ENCODE measurements around the gene BSCL2. TPM values are rescaled to one million over a fixed set of nuclear protein-coding genes. Genes with fewer than 3 reads are reported as not detected.

BSCL2 gene
- total and polyA plus RNA-seq, 2 of the 13 experiments (the other 11 are each of a cell fraction or from before 2014, with no cell fraction given): 19.5 to 21.1 TPM

GRCh38 chr11:62727165-62727871 lies 20.1 kb upstream of the BSCL2 start, which contains the start of gene HNRNPUL2 (continued):
- no peak; a peak in 1 of 4 replicates for TF ChIP-seq REST (IDR thresholded peaks at IDR 0.05; ENCODE audit: borderline replicate concordance in 1 of 2, low read depth in 1 of 2, low read length in 2 of 2)
- peak; percentile 89; the same call in 1 of the 2 replicates for TF ChIP-seq KAT7 (CRISPR knock-in tag; IDR thresholded peaks at IDR 0.05; ENCODE audit: borderline replicate concordance)
- TF ChIP-seq ZNF543 (CRISPR knock-in tag; IDR thresholded peaks at IDR 0.05): peak; percentile 85; the same call in 1 of the 2 replicates
- TF ChIP-seq KDM3A (CRISPR knock-in tag; IDR thresholded peaks at IDR 0.05; ENCODE audit: low read depth): 0 out of 2 replicates have a peak, but pooled peaks have one; percentile 53
- peak; percentile 75 for TF ChIP-seq CBX1 (IDR thresholded peaks at IDR 0.05; ENCODE audit: low read depth)
- TF ChIP-seq POLR2G (IDR thresholded peaks at IDR 0.05; ENCODE audit: low read depth, low read length): peak; percentile 94
- TF ChIP-seq MED8 (CRISPR knock-in tag; IDR thresholded peaks at IDR 0.05; ENCODE audit: insufficient replicate concordance): no peak
- peak; percentile 73 for TF ChIP-seq HIVEP1 (CRISPR knock-in tag; IDR thresholded peaks at IDR 0.05)
- peak; percentile 37; the same call in 1 of the 2 replicates for TF ChIP-seq ZBTB1 (CRISPR knock-in tag; IDR thresholded peaks at IDR 0.05; ENCODE audit: borderline replicate concordance)
- TF ChIP-seq KDM5A (IDR thresholded peaks at IDR 0.05; ENCODE audit: borderline replicate concordance, low read length): no peak; the same call in 1 of the 2 replicates
- TF ChIP-seq ISX (CRISPR knock-in tag; conservative IDR thresholded peaks at IDR 0.05): peak; percentile 95
- peak; percentile 93 for TF ChIP-seq ZNF782 (CRISPR knock-in tag; IDR thresholded peaks at IDR 0.05; ENCODE audit: borderline replicate concordance)
- no peak for TF ChIP-seq SRSF9 (IDR thresholded peaks at IDR 0.05; ENCODE audit: borderline replicate concordance, insufficient read depth, low read depth, low read length, poor library complexity, severe bottlenecking)
- no peak for TF ChIP-seq HHEX (CRISPR knock-in tag; IDR thresholded peaks at IDR 0.05)
- TF ChIP-seq TGIF2 (CRISPR knock-in tag; IDR thresholded peaks at IDR 0.05): no peak; the same call in 1 of the 2 replicates
- 0 out of 2 replicates have a peak, but pooled peaks have one; percentile 60 for TF ChIP-seq NFATC3 (CRISPR knock-in tag; IDR thresholded peaks at IDR 0.05)
- TF ChIP-seq MTF2 (CRISPR knock-in tag; IDR thresholded peaks at IDR 0.05; ENCODE audit: borderline replicate concordance): no peak
- no peak for TF ChIP-seq RARG (CRISPR knock-in tag; IDR thresholded peaks at IDR 0.05; ENCODE audit: low read depth)
- peak; percentile 78; the same call in 1 of the 2 replicates for TF ChIP-seq ZBTB44 (CRISPR knock-in tag; IDR thresholded peaks at IDR 0.05)
- peak; percentile 98 for TF ChIP-seq ZBTB25 (CRISPR knock-in tag; IDR thresholded peaks at IDR 0.05)
- peak; percentile 95; the same call in 1 of the 2 replicates for TF ChIP-seq ATF7-NPFF (CRISPR knock-in tag; IDR thresholded peaks at IDR 0.05; ENCODE audit: low read depth)
- no peak for TF ChIP-seq MZF1 (CRISPR knock-in tag; IDR thresholded peaks at IDR 0.05; ENCODE audit: borderline replicate concordance)
- TF ChIP-seq ESRRA (CRISPR knock-in tag; IDR thresholded peaks at IDR 0.05; ENCODE audit: low read depth): no peak
- peak; percentile 93 for TF ChIP-seq ERF (CRISPR knock-in tag; IDR thresholded peaks at IDR 0.05)
- peak; percentile 59 for TF ChIP-seq CHD2 (IDR thresholded peaks at IDR 0.05; ENCODE audit: low read depth, low read length)

All from HepG2 (cell line).